Globus pallidus (tissue), 1 donor: Measurements from ENCODE around the gene SPTBN2.

Experiments used
- DNase-seq: peaks from one replicate; pipeline ENCODE4 v3.0.0-alpha.2; 2015; ENCODE audit warnings: low spot score

The SPTBN2 gene

GRCh38 chr11:66701432-66702240 lies 27.4 kb downstream of the SPTBN2 start:
- DNase-seq = no peak

GRCh38 chr11:66700742-66701141 lies 28.3 kb downstream of the SPTBN2 start:
- no peak for DNase-seq

GRCh38 chr11:66700337-66700736 lies 28.7 kb downstream of the SPTBN2 start:
- no peak for DNase-seq

- no peak for DNase-seq
Observed at GRCh38 chr11:66698491-66698890, 30.5 kb downstream of the SPTBN2 start.

GRCh38 chr11:66697988-66698387 lies 31.0 kb downstream of the SPTBN2 start:
- no peak for DNase-seq

GRCh38 chr11:66696146-66696545 lies 32.9 kb downstream of the SPTBN2 start:
- DNase-seq = no peak

- DNase-seq = peak; percentile 76
Observed at GRCh38 chr11:66694732-66695207, 34.2 kb downstream of the SPTBN2 start.

- DNase-seq = no peak
Observed at GRCh38 chr11:66694056-66694410, 35.0 kb downstream of the SPTBN2 start.

GRCh38 chr11:66693356-66694055 lies 35.5 kb downstream of the SPTBN2 start:
- DNase-seq = no peak

- no peak for DNase-seq
Observed at GRCh38 chr11:66692871-66693331, 36.1 kb downstream of the SPTBN2 start.

- no peak for DNase-seq
Observed at GRCh38 chr11:66692446-66692845, 36.6 kb downstream of the SPTBN2 start.

- DNase-seq = no peak
Observed at GRCh38 chr11:66691311-66691980, 37.6 kb downstream of the SPTBN2 start.

GRCh38 chr11:66689661-66690590 lies 39.1 kb downstream of the SPTBN2 start:
- DNase-seq = no peak

GRCh38 chr11:66688561-66689534 lies 40.2 kb downstream of the SPTBN2 start:
- DNase-seq = no peak

- DNase-seq = no peak
Observed at GRCh38 chr11:66687831-66688281, 41.2 kb downstream of the SPTBN2 start.

- DNase-seq = no peak
Observed at GRCh38 chr11:66686801-66687750, 41.9 kb downstream of the SPTBN2 start.

GRCh38 chr11:66686100-66686785 lies 42.8 kb downstream of the SPTBN2 start:
- DNase-seq = no peak

- DNase-seq = no peak
Observed at GRCh38 chr11:66685276-66686099, 43.5 kb downstream of the SPTBN2 start.
